MM.1S (cell line): ENCODE data around the gene MAP2.

ENCODE experiments used
- EZH2 ChIP-seq: fragments of 300-600 bp; sonication (generic); optimal IDR thresholded peaks from 2 replicates; pipeline ENCODE3; 2017; ENCODE audit warnings: low read depth, mild to moderate bottlenecking, antibody characterized with exemption, low read length, mixed read lengths
- TF ChIP-seq, protein P1 (sequence below): fragments of 300-600 bp; sonication (generic); IDR thresholded peaks from 2 replicates; pipeline ENCODE4 v1.5.1; 2016; ENCODE audit warnings: antibody characterized with exemption, low read length, mixed read lengths

DNA sequence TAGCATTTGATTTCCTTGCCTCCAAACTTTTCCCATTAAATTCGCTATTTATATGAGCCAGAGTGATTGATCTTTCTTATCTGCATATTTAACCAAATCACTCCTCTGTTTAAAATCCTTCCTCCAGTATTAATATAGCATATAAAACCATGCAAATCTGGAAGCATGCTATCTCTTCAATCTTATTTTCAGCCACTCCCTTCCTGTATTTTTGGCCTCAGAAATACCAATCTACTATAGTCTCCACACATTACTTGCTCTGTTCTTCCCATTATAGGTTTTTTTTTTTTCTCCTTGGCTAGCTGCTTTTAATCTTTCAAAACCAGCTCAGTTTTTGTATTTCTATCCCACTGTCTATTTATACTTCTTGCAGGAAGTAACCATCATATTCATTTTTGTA, 19.1 kb downstream of the MAP2 start:
- TF ChIP-seq, protein P1, sequence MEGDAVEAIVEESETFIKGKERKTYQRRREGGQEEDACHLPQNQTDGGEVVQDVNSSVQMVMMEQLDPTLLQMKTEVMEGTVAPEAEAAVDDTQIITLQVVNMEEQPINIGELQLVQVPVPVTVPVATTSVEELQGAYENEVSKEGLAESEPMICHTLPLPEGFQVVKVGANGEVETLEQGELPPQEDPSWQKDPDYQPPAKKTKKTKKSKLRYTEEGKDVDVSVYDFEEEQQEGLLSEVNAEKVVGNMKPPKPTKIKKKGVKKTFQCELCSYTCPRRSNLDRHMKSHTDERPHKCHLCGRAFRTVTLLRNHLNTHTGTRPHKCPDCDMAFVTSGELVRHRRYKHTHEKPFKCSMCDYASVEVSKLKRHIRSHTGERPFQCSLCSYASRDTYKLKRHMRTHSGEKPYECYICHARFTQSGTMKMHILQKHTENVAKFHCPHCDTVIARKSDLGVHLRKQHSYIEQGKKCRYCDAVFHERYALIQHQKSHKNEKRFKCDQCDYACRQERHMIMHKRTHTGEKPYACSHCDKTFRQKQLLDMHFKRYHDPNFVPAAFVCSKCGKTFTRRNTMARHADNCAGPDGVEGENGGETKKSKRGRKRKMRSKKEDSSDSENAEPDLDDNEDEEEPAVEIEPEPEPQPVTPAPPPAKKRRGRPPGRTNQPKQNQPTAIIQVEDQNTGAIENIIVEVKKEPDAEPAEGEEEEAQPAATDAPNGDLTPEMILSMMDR, result no peak
- no peak for TF ChIP-seq EZH2
